ENCODE measurements around the gene FBXL16.
A peak's percentile ranks its signal among the peaks of the same experiment; 100 is the strongest.

Gene FBXL16

DNA sequence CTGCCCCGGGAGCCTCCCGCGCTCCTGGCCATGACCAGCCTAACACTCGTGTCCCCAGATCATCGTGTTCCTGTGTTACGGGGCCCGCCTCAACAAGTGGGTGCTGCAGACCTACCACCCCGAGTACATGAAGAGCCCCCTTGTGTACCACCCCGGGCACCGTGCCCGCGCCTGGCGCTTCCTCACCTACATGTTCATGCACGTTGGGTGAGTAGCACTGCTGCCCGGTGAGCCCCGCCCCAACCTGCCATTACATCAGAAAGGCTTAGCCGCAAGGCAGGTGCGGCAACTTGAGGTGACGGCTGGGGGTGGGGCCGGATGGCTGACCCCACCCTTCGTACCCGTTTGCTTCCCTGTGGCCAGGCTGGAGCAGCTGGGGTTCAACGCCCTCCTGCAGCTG, 28.7 kb downstream of the FBXL16 start:
- no peak for DNase-seq (ENCODE audit: low spot score)

DNA sequence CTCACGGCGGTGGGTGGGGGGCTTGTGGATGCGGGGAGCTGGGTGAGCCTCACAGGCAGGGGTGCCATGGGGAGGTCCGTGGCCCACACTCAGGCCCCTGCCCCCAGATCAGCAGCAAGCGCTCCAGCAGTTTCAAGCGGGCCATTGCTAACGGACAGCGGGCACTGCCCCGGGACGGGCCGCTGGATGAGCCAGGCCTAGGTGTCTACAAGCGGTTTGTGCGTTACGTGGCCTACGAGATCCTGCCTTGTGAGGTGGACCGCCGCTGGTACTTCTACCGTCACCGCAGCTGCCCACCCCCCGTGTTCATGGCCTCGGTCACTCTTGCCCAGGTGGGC, 29.1 kb downstream of the FBXL16 start:
- DNase-seq (ENCODE audit: low spot score): no peak

DNA sequence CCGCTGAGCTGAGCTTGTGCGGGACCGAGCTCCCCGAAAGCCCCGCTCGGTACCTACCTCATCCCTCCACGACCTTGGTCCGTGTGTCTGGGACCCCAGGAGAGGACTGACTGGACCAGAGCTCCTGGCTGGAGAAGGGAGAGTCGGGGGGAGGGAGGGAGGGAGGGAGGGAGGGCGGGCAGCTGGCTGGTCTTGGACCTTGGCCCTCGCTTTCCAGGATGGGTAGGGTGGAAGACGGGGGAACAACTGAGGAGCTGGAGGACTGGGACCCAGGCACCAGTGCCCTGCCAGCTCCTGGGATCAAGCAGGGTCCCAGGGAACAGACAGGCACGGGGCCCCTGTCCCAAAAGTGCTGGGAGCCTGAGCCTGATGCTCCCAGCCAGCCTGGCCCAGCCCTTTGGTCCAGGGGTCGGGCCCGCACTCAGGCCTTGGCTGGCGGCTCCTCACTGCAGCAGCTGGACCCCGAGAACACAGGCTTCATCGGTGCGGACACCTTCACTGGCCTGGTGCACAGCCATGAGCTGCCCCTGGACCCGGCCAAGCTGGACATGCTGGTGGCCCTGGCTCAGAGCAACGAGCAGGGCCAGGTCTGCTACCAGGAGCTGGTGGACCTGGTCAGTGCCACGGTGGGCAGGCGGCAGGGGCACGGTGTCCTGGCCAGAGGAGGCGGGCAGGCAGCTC, 29.6 kb downstream of the FBXL16 start:
- no peak for DNase-seq (ENCODE audit: low spot score)

DNA sequence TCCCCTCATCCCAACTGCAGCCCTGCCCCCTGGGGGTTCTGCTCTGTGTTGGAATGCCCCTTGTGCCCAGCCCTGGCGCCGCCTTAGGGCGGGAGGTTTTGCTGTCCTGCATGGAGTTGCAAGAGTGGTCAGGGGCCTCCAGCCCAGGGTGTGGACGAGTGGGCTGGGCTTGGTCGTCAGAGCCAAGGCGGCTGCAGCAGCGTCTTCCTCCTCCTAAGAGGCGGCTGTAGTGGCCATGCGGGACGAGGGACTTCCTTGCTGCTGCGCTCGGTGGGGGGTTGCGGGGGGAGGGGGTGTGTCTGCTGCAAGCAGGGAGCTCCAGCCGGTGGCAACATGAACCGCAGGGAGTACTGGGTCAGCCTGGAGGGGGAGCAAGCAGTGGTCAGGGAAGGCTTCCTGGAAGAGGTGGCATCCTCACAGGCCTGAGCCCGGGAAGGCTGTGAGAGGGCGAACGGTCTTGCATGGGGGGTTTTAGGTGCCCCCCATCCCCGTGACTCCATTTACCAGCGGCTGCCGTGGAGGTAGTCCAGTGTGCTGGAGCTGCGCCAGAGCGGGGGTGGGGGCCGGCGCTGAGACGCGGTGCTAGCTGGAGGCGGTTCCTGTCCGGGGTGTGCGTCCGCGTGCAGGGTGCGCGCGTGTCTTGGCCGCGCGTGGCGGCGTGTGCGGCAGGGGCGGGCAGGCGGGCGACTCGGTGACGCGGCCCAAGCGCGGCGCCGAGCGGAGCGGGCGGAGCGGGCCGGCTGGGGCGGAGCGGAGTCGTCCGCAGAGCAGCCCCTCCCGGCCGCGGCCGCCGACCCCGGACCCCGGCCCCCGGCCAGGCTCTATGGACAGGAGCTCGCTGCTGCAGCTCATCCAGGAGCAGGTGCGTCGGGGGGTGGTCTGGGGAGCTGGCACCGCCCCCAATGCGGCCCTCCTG, 30.4 kb downstream of the FBXL16 start, which contains the start of gene RHBDL1:
RHBDL1 (plus strand) TSS at position 704 of the 916 bp plus-strand sequence; CDS start at position 824, 120 bp downstream.
- no peak for DNase-seq (ENCODE audit: low spot score)

DNA sequence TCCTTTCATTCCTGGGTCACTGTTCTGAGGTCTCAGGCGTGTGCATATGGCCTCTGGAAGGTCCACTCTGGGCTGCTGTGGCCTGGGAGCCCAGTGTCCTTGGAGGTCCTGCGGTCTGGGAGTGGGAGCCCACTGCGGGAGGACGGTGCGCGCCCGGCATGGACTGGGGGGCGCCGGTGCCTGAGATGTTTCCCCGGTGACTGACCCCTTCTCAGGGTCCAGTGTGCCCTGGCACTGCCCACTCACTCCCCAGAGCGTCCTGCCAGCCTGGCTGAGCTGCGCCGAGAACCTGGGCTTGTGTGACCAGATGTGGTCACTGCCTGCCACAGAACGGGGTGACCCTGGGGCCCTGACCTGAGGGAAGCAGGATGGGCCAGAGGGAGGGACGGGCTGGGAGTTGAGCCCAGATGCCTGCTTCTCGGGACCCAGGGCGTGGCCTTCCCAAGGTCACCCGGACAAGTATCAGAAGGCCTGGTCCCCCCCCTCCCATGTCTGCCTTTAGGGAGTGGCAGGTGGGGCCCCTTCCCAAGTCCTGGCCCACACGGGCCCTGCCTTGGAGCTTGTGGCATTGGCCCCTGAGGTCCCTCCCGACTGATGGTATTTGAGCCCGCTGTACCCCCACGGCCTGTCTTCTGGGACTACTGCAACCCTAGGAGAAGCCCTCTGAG, 31.3 kb downstream of the FBXL16 start:
- no peak for DNase-seq (ENCODE audit: low spot score)

DNA sequence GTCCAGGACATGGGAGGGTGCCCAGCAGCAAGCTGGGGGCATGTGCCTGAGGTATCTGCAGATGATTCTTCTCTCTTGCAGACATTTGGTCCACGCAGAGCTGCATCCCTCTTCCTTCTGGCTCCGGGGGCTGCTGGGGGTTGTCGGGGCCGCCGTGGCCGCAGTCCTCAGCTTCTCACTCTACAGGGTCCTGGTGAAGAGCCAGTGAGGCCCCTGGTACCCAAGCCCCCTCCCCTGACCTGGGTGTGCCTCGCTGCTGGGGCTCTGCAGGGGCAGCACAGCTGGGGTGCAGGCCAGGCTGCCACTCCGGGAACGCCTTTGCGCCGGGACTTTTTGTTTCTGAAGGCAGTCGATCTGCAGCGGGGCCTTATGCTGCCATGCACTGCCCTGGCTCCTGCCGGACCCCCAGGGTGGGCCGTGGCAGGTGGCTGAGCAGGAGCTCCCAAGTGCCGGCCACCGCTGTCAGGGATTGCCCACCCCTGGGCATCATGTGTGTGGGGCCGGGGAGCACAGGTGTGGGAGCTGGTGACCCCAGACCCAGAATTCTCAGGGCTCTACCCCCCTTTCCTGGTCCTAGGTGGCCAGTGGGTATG, 32.1 kb downstream of the FBXL16 start:
- DNase-seq (ENCODE audit: low spot score): no peak

DNA sequence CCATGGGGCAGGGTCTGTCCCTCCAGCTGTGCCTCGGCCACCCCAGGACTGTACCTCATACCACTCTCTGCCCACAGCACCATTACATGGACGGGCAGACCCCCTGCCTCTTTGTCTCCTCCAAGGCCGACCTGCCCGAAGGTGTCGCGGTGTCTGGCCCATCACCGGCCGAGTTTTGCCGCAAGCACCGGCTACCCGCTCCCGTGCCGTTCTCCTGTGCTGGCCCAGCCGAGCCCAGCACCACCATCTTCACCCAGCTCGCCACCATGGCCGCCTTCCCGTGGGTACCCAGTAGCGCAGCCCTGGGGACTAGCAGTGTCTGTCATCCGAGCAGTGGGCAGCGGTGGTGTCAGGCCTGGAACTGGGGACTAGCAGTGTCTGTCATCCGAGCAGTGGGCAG, 32.8 kb downstream of the FBXL16 start:
- no peak for DNase-seq (ENCODE audit: low spot score)

DNA sequence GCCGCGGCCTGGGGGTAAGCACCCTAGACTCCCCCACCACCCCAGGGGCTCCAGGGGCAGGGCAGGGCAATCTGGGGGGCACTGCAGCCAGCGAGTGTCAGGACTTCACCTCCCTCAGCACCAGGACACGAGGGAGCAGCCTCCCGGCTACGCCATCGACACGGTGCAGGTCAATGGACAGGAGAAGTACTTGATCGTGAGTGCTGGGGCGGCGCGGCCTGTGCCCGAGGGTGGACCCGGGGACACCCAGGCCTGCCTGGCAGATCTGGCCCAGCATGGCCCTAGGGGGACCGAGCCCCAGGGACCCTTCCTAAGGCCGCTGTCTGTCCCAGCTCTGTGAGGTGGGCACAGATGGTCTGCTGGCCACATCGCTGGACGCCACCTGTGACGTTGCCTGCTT, 33.2 kb downstream of the FBXL16 start:
- DNase-seq (ENCODE audit: low spot score): no peak

DNA sequence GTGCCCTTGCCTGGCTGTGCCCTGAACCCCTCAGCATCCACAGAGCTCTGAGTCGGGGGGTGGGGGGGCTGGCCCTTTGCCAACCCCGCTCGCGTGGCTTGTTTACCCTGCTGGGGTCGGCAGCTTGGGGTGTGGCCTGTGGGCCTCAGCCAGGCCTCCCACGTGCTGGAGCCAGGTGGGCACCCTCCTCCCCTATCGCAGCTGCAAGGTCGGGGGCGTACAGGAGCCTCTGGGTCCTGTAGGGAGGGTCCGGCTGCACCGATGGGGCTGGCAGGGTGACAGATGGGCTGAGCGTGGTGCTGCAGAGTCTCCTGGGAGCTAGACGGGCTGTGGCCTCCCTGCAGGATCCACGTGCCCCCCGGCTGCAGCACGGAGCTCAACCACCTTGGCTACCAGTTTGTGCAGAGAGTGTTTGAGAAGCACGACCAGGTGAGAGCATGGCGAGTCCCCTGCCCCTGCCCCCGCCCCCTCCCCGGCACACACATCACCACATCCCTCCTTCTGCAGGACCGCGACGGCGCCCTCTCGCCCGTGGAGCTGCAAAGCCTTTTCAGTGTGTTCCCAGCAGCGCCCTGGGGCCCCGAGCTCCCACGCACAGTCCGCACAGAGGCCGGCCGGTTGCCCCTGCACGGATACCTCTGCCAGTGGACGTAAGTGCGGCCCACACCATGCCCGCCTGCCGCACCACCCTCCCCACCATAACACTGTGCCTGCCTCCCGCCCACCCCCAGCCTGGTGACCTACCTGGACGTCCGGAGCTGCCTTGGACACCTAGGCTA, 34.1 kb downstream of the FBXL16 start:
- no peak for DNase-seq (ENCODE audit: low spot score)

DNA sequence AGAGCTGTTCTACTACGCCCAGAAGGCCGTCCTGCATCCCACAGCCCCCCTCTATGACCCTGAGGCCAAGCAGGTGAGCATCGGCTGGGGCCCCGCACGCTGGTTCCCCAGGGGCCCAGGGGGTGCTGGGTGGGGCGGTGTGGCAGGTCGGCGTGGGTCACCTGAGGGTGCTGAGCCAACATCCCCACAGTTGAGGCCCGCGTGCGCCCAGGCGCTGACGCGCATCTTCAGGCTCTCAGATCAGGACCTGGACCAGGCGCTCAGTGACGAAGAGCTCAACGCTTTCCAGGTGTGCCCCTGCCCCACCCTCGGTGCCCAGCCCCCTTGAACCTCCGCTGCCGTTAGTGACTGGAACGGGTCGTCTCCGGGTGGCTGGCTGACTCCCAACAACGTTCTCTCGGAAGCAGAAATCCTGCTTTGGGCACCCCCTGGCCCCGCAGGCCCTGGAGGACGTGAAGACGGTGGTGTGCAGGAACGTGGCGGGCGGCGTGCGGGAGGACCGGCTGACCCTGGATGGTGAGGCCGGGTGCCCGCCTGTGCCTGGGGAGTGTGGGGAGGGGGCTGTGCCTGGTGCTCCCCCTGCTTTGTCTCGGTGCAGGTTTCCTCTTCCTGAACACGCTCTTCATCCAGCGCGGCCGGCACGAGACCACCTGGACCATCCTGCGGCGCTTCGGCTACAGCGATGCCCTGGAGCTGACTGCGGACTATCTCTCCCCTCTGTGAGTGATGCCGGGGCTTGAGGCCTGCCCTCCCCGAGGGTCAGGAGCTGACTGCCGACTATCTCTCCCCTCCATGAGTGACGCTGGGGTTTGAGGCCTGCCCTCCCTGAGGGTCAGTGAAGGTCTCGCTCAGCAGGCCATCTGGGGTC, 34.9 kb downstream of the FBXL16 start:
- DNase-seq (ENCODE audit: low spot score): no peak

DNA sequence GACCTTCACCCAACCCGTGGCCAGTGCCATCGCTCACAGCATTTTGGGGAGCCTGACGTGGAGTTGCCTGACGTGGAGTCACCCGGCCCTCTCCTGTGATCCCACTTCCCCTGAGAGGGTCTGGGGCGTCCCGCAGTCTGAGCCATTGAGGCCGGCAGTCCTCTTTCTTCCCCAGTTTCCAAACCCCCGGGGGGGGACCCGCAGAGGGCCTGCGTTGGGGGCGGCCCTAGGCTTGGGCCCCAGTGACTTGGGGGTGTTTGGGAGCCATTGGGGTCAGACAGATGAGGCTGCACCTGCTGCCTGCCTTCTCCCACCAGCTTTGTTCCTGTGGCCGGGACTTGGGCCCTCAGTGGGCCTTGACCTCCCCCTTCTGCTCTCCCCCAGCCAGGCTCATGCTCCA, 35.9 kb downstream of the FBXL16 start:
- DNase-seq (ENCODE audit: low spot score): no peak

DNA sequence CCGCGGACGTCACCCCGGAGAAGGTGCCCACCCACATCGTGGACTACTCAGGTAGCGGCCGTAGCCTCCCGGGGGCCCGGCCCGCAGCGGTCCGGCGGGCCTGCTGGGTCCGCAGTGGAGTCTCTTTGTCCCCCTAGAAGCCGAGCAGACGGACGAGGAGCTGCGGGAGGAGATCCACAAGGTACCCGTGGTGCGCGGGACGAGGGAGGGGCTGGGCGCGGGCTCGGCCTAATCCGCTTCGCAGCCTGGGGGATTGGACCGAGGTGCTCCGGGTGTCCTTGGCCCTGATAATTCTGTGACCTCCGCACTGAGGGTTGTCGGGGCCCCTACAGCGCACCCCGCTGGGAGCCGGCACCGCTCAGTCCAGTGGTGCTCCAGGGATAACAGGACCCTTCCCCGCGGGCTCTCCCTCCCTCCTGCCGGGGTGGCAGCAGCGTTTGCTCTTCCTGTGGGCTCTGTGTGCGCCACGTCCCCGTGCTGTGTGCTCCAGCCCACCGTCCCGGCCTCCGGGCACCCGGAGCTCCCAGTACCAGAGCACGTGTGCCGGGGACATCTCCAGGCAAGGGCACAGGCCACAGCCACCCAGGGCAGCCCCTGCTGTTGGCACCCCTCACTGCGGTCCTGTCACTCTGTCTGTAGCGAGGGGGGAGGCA, 37.0 kb downstream of the FBXL16 start:
- no peak for DNase-seq (ENCODE audit: low spot score)

DNA sequence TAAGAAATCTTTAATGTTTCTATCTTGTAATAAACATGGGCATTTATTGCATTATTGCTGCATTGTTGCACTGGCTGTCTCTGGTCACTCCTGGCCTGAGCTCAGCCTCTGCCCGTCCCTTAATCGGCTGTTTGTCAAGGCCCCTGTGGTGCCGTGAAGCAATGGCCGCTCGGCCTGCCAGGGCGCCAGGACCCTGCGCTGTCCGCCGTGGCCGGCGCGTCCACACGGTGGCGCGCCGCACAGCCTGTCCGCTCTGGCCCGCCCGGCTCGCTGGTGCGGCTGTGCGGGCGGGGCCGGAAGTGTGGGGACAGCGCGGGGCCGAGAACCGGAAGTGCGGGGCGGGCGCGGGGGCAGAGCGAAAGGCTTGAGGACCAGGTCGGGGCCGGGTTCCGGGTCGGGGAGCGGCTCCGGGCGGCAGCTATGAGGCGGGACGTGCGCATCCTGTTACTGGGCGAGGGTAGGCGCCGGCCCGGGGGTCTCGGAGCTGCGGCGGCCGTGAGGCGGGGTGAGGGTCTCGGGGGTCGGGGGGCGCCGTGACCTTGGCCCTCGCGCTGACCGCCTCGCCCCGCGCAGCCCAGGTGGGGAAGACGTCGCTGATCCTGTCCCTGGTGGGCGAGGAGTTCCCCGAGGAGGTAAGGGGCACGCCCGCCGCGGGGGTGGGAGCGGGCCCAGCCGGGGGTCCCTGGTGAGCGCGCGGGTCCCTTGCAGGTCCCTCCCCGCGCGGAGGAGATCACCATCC, 37.7 kb downstream of the FBXL16 start, which contains the start of gene RHOT2:
RHOT2 (plus strand) TSS at position 353 of the 739 bp plus-strand sequence; CDS start at position 421, 68 bp downstream.
- DNase-seq (ENCODE audit: low spot score): peak; percentile 89

DNA sequence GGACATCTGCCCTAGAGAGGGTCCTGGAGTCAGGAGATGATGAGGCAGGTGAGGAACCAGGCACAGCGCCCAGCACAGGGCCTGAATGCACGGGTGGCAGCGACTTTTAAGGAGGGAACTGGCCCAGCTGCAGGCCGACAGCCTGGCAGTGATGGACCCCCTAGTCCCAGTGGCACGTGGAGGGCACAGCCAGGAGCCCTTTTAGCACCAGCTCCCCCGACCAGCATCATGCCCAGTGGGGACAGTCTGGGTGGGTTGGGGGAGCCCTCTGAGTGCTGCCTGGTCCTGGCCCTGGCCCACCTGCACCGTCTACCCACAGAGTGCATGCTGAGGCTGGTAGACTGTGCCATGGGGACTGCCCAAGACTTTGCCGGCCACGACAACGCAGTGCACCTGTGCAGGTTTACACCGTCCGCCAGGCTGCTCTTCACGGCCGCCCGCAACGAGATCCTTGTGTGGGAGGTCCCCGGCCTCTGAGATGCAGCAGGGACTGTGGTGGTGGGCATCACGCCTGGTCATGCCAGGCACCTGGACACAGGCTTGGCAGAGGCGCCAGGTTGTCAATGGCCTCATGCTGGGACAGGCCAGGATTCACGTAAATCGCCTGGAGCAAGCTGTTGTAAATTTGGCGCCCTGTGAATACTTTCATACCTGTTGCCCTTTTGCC, 38.4 kb downstream of the FBXL16 start:
- no peak for DNase-seq (ENCODE audit: low spot score)

DNA sequence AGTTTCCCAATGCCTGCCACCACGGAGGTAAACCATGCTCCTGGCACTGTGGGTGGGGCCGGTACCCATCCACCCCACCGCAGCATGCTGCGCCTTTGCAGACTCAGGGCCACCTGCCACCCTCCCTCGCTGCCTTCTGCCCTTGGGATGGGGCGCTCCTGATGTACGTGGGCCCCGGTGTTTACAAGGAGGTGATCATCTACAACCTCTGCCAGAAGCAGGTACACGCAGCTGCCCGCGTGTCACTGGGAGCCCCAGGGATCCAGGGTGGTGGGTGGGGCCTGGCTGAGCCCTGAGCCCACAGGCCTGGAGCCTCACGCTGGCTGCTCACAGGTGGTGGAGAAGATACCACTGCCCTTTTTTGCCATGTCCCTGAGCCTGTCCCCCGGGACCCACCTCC, 39.0 kb downstream of the FBXL16 start:
- no peak for DNase-seq (ENCODE audit: low spot score)

DNA sequence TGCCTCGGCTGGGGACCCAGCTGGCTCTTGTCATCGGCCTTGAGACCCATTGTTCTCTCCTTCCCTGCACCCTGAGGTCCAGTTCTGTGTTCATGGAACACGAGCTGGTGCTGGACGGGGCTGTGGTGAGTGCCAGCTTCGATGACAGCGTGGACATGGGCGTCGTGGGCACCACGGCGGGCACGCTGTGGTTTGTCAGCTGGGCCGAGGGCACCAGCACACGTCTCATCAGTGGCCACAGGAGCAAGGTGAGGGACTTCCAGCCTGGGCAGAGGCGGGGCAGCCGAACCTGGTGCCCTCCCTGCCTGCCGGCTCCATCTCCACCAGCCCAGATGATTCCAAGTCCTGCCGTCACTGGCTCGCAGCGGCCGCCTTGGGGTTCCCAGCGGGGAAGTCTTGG, 43.0 kb downstream of the FBXL16 start:
- DNase-seq (ENCODE audit: low spot score): no peak

DNA sequence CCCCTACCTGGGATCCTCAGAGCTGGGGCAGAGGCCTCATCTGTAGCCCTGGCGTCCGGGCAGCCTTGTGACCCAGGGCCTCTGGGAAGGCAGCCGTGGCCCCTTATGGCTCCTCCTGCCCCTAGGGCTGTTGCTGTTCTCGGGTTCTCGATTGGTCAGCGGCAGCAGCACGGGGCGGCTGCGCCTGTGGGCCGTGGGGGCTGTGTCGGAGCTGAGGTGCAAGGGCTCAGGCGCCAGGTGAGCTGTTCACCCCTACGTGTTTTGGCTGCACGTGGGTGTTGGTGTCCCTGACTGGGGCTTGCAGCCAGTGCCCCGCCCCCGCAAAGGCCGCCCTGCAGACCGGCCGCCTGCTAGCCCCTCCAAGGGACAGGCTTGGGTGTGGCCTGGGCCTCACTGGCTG, 43.5 kb downstream of the FBXL16 start:
- DNase-seq (ENCODE audit: low spot score): no peak

DNA sequence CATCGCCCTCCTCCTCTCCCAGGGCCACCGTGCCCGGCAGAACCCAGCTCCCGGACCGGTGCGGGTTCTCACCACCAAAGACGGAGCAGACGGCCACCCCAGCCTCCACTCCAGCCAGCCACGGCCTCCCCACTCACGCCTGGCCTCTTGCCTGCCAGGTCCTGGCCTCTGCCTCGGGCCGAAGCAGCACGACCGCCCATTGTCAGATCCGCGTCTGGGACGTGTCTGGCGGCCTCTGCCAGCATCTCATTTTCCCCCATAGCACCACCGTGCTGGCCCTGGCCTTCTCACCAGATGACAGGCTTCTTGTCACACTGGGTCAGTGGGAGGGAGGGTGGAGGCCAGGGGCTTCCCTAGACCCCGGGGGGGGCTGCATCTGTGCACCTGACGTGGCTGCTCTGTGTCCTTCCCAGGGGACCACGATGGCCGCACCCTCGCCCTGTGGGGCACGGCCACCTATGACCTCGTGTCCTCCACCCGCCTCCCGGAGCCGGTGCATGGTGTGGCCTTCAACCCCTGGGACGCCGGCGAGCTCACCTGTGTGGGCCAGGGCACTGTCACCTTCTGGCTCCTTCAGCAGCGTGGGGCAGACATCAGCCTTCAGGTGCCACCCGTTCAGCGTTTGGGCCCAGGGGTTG, 44.3 kb downstream of the FBXL16 start:
- no peak for DNase-seq (ENCODE audit: low spot score)
